SU-DHL-6 (cell line): ENCODE measurements around the gene ETV6.

Source experiments
- H2AFZ ChIP-seq: fragments of 200-600 bp; sonication (generic); 2 replicates; pipeline ENCODE4 v1.6.1; 2014; ENCODE audit warnings: low read depth, mild to moderate bottlenecking, moderate library complexity, mixed read lengths, antibody characterized with exemption, low read length; ENCODE audit not compliant: severe bottlenecking
- H3F3A ChIP-seq: fragments of 200-600 bp; shearing (Covaris generic); 2 replicates; pipeline ENCODE4 v1.6.0; 2016; ENCODE audit warnings: antibody characterized with exemption, mild to moderate bottlenecking; ENCODE audit not compliant: insufficient read depth
- H3K27ac ChIP-seq: fragments of 200-600 bp; sonication (generic); 2 replicates; pipeline ENCODE4 v1.5.1; 2016; ENCODE audit warnings: low read depth, mild to moderate bottlenecking, low read length, moderate library complexity, mixed read lengths
- H3K27me3 ChIP-seq: fragments of 200-600 bp; sonication (generic), shearing (Covaris generic); 2 replicates; pipeline ENCODE4 v1.6.0; 2014; ENCODE audit warnings: mild to moderate bottlenecking, low read length
- H3K36me3 ChIP-seq: fragments of 200-600 bp; sonication (generic); 2 replicates; pipeline ENCODE4 v1.6.1; 2014; ENCODE audit warnings: mild to moderate bottlenecking, low read length, mixed read lengths
- H3K4me2 ChIP-seq: fragments of 300-600, 200-600 bp; shearing (Covaris generic), sonication (generic); 2 replicates; pipeline ENCODE4 v1.6.0; 2014; ENCODE audit warnings: low read length, low read depth, mild to moderate bottlenecking; ENCODE audit not compliant: poor library complexity, severe bottlenecking
- H3K4me3 ChIP-seq: fragments of 200-600 bp; sonication (generic); 2 replicates; pipeline ENCODE4 v1.5.1; 2014; ENCODE audit warnings: antibody characterized with exemption, low read length, mild to moderate bottlenecking, mixed read lengths; ENCODE audit not compliant: insufficient read depth, poor library complexity, severe bottlenecking
- H3K79me2 ChIP-seq: fragments of 200-600 bp; sonication (generic); 2 replicates; pipeline ENCODE4 v1.6.1; 2014; ENCODE audit warnings: mild to moderate bottlenecking, low read length, moderate library complexity; ENCODE audit not compliant: insufficient read depth
- H3K9ac ChIP-seq: fragments of 200-600 bp; sonication (generic); 2 replicates; pipeline ENCODE4 v1.7.0; 2014; ENCODE audit warnings: mild to moderate bottlenecking, low read length
- H3K9me2 ChIP-seq: fragments of 200-600 bp; sonication (generic); replicated peaks from 2 replicates; pipeline ENCODE4 v1.6.1; 2014; ENCODE audit warnings: low read length; ENCODE audit not compliant: insufficient read depth
- H3K9me3 ChIP-seq: fragments of 200-600 bp; sonication (generic); 2 replicates; pipeline ENCODE4 v1.6.1; 2014; ENCODE audit warnings: low read length, mixed read lengths; ENCODE audit not compliant: insufficient read depth
- H4K20me1 ChIP-seq: fragments of 200-600 bp; sonication (generic); 2 replicates; pipeline ENCODE4 v1.6.1; 2014; ENCODE audit warnings: low read depth, mild to moderate bottlenecking, antibody characterized with exemption, low read length, moderate library complexity, mixed read lengths
- EZH2phosphoT487 ChIP-seq: fragments of 200-600 bp; sonication (generic), shearing (Covaris generic); conservative IDR thresholded peaks from 2 replicates; pipeline ENCODE4 v1.6.1; 2018; ENCODE audit warnings: mild to moderate bottlenecking, antibody characterized with exemption, low read length, moderate library complexity, mixed read lengths
- TF ChIP-seq, protein P1 (sequence below): fragments of 200-600 bp; sonication (generic); IDR thresholded peaks from one replicate; pipeline ENCODE4 v1.5.1; 2017; ENCODE audit warnings: antibody characterized with exemption, mild to moderate bottlenecking, low read length, moderate library complexity; ENCODE audit not compliant: insufficient read depth, poor library complexity, severe bottlenecking

ETV6 gene

DNA sequence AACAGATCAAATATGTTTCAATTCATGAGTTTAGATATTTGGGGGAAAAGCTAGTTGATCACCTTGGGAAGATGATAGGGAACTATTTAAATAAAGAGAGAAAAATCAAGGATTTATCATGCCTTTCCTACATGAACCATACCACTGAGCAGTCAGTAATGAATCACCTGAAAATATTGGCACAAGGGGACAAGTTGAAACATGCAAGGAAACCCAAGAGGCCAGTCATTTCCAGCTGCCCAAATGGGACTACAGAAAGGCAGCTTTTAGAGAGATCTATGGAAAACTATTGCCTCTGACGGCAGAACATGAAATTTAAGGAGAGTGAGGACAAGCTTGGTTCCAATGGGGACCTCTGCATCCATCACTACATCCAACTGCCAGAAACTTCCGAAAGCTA is 14.1 kb upstream of the ETV6 start:
- Histone ChIP-seq H3K4me3 (no peak overlapping the region), H3K4me2 (no peak overlapping the region), H3K79me2 (no peaks in the 10 kb centered on the region), H4K20me1 (no peaks in the 10 kb centered on the region), H2AFZ (no peak overlapping the region), H3K36me3 (no peaks in the 10 kb centered on the region), H3K27ac (no peak overlapping the region), H3F3A (no peaks in the 10 kb centered on the region), H3K27me3 (no peaks in the 10 kb centered on the region), H3K9ac (no peak overlapping the region), H3K9me2 (no peaks in the 10 kb centered on the region), H3K9me3 (no peaks in the 10 kb centered on the region)
- no peak for TF ChIP-seq EZH2phosphoT487
- TF ChIP-seq, protein P1, sequence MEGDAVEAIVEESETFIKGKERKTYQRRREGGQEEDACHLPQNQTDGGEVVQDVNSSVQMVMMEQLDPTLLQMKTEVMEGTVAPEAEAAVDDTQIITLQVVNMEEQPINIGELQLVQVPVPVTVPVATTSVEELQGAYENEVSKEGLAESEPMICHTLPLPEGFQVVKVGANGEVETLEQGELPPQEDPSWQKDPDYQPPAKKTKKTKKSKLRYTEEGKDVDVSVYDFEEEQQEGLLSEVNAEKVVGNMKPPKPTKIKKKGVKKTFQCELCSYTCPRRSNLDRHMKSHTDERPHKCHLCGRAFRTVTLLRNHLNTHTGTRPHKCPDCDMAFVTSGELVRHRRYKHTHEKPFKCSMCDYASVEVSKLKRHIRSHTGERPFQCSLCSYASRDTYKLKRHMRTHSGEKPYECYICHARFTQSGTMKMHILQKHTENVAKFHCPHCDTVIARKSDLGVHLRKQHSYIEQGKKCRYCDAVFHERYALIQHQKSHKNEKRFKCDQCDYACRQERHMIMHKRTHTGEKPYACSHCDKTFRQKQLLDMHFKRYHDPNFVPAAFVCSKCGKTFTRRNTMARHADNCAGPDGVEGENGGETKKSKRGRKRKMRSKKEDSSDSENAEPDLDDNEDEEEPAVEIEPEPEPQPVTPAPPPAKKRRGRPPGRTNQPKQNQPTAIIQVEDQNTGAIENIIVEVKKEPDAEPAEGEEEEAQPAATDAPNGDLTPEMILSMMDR: no peak

DNA sequence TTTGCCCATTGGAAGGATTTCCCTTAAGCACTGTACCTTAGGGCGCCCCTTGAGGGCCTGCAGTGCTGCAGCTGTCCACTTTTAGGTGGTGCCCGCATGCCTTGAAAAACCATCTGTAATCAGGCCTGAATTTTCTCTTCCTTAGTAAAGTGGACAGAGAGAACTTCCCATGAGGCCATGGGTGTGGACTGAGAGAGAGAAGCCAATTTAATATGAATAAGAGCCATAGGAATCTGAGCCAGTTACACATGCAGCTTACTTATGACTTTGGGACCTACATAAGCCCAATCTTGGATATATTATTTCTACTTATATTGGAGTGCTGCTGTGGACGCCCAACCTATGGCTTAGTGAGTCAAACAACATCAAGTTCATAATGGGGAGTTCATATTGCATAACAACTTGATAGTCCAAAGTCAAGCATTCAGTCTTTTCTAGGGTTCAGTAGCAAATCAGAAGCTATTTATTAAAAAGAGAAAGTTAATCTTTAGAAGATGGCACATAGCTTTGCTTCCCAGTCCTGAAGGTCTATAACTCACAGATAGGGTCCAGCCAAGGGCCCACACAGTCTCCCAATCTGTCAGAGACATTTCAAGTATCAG is 11.1 kb upstream of the ETV6 start:
- Histone ChIP-seq H3K27ac (no peak overlapping the region), H3F3A (no peaks in the 10 kb centered on the region), H3K4me3 (no peak overlapping the region), H3K9me3 (no peaks in the 10 kb centered on the region), H3K9ac (no peak overlapping the region), H3K9me2 (no peaks in the 10 kb centered on the region), H4K20me1 (no peaks in the 10 kb centered on the region), H3K27me3 (no peaks in the 10 kb centered on the region), H2AFZ (no peak overlapping the region), H3K4me2 (no peak overlapping the region), H3K36me3 (no peaks in the 10 kb centered on the region), H3K79me2 (no peaks in the 10 kb centered on the region)
- no peak for TF ChIP-seq EZH2phosphoT487
- TF ChIP-seq, protein P1: no peak

DNA sequence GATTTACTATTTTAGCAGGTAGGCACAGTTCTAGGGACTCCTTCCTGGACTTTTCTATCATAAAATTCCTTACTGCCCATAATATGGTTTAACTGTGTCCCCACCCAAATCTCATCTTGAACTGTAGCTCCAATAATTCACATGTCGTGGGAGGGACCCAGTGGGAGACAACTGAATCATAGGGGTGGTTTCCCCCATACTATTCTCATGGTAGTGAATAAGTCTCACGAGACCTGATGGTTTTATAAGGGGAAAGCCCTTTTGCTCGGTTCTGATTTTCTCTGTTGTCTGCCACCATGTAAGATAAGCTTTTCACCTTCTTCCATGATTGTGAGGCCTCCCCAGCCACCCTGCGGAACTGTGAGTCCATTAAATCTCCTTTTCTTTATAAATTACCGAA is 10.0 kb upstream of the ETV6 start:
- TF ChIP-seq, protein P1: no peak
- Histone ChIP-seq H3K4me3 (no peak overlapping the region), H3K79me2 (no peaks in the 10 kb centered on the region), H3K36me3 (no peaks in the 10 kb centered on the region), H4K20me1 (no peaks in the 10 kb centered on the region), H3K9me2 (no peaks in the 10 kb centered on the region), H2AFZ (no peak overlapping the region), H3F3A (no peaks in the 10 kb centered on the region), H3K9me3 (no peaks in the 10 kb centered on the region), H3K27me3 (no peaks in the 10 kb centered on the region), H3K9ac (no peak overlapping the region), H3K4me2 (no peak overlapping the region), H3K27ac (no peak overlapping the region)
